ENCODE data around the gene EIF5A.

Gene EIF5A

DNA sequence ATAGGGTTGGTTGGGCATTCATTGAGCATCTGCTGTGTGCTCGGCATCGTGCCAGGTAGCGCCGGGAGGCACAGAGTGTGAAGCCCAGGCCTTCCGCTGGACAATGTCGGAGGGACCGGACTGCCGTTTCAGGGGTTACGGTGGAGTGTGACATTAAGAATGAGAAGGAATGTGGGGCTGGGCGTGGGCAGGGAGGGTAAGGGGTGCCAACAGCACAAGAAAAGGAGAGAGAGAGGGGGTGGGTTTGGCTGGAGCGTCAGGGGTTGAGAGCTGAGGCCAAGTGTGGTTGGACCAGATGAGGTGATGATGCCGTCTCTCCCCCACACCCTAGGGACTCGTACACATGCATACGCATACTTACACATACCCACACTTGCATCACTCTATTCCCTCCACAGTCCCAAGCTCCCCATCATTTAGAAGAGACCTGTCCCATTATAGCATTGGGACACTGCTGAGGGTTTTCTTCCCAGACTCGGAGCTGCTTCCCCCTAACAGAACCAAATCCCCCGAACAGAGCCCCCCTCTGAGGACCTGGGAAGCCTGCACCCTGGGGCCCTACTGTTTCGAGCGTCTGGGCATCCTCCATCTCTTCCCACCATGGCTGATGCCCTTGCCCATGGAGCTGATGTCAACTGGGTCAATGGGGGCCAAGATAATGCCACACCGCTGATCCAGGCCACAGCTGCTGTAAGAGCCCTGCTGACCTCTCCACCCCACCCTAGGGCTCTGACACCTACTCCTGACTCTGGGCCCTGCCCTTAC, 41.2 kb downstream of the EIF5A start:
- TF ChIP-seq, protein P1, sequence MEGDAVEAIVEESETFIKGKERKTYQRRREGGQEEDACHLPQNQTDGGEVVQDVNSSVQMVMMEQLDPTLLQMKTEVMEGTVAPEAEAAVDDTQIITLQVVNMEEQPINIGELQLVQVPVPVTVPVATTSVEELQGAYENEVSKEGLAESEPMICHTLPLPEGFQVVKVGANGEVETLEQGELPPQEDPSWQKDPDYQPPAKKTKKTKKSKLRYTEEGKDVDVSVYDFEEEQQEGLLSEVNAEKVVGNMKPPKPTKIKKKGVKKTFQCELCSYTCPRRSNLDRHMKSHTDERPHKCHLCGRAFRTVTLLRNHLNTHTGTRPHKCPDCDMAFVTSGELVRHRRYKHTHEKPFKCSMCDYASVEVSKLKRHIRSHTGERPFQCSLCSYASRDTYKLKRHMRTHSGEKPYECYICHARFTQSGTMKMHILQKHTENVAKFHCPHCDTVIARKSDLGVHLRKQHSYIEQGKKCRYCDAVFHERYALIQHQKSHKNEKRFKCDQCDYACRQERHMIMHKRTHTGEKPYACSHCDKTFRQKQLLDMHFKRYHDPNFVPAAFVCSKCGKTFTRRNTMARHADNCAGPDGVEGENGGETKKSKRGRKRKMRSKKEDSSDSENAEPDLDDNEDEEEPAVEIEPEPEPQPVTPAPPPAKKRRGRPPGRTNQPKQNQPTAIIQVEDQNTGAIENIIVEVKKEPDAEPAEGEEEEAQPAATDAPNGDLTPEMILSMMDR (conservative IDR thresholded peaks at IDR 0.05; ENCODE audit: low read length), result no peak

DNA sequence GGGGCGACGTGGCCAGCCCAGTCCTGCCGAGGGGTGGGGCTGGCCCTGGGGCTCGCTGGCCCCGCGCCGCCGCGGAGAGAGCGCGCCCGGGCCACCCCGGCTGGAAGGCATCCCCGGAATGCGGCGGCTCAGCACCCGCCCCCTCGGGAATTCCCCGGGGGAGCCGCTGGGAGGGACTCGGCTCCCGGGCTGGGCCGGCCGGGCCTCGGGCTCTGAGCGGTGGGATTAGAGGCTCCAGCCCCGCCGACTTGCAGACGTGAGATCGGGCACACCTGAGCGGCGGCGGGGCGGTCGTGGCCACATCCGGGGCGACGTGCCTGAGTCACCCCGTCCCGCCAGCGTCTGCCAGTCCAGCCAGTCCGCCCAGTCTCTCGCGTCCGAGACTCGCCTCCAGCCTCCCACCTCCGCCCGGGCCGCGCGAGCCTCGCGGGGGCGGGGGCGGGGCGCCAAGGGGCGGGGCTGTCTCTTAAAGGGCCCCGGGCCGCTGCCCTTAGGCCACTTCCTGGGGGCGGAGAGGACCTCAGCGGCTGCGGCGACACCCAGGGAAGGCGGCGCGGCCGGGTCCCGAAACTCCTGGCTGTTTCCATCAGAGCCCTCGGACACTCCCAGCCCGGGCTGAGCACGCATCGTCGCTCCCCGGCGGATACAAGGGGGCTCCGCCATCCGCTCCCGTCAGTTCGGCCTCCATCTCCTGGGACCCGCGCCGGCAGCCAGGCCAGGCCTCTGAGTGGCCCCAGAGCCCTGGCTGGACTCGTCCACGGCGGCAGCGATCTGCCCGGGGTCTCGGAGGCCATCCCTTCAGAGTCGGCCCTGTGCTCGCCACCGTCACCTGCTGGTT, 44.5 kb downstream of the EIF5A start, which contains the start of gene KCTD11:
TSS of gene KCTD11 (plus strand) at position 498 of the 838 bp plus-strand sequence.
- TF ChIP-seq, protein P1 (conservative IDR thresholded peaks at IDR 0.05; ENCODE audit: low read length), result no peak; the same call in 1 of the 2 replicates
- H3K4me3 ChIP-seq (ENCODE audit: low read length), result peak within 1 kb of the TSS; percentile 97
- peak; percentile 92 for DNase-seq (ENCODE audit: low read depth)

More for the DNA sequence above, 41.2 kb downstream of the EIF5A start:
- H3K4me3 ChIP-seq (ENCODE audit: low read length), result peak overlapping the region; percentile 15; the same call in 1 of the 2 replicates
- peak; percentile 82 for DNase-seq (ENCODE audit: low read depth)

DNA sequence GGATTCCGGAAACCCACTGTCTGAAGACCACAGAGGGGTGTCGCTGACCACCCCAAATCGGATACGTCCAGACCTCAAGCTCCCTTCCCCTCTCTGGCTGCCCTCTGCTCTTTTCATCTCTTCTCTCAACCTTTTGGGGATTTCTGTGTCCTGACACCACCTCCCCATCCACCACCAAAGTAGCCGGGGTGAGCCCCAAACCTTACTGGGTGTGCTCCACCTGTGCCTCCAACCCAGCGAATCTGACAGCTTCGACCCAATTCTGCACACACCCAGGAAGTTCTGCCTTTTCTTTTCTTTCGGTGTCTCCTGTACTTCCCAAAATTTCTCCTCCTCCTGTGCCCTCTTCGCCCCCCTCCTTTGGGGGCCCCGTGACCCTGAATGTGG, 45.1 kb downstream of the EIF5A start:
- peak overlapping the region; percentile 86 for H3K4me3 ChIP-seq (ENCODE audit: low read length)
- DNase-seq (ENCODE audit: low read depth), result no peak
- TF ChIP-seq, protein P1 (conservative IDR thresholded peaks at IDR 0.05; ENCODE audit: low read length), result peak; percentile 64; the same call in 1 of the 2 replicates

DNA sequence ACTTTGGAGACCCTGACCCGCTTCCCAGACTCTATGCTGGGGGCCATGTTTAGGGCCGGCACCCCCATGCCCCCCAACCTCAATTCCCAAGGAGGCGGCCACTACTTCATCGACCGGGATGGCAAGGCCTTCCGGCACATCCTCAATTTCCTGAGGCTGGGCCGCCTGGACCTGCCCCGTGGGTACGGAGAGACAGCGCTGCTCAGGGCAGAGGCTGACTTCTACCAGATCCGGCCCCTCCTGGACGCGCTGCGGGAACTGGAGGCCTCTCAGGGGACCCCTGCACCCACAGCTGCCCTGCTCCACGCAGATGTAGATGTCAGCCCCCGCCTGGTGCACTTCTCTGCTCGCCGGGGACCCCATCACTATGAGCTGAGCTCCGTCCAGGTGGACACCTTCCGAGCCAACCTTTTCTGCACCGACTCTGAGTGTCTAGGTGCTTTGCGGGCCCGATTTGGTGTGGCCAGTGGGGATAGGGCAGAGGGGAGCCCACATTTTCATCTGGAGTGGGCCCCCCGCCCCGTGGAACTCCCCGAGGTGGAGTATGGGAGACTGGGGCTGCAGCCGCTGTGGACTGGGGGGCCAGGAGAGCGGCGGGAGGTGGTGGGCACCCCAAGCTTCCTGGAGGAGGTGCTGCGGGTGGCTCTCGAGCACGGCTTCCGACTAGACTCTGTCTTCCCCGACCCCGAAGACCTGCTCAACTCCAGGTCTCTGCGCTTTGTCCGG, 45.6 kb downstream of the EIF5A start:
- TF ChIP-seq, protein P1 (conservative IDR thresholded peaks at IDR 0.05; ENCODE audit: low read length), result no peak
- no peak for DNase-seq (ENCODE audit: low read depth)
- peak overlapping the region; percentile 86 for H3K4me3 ChIP-seq (ENCODE audit: low read length)

DNA sequence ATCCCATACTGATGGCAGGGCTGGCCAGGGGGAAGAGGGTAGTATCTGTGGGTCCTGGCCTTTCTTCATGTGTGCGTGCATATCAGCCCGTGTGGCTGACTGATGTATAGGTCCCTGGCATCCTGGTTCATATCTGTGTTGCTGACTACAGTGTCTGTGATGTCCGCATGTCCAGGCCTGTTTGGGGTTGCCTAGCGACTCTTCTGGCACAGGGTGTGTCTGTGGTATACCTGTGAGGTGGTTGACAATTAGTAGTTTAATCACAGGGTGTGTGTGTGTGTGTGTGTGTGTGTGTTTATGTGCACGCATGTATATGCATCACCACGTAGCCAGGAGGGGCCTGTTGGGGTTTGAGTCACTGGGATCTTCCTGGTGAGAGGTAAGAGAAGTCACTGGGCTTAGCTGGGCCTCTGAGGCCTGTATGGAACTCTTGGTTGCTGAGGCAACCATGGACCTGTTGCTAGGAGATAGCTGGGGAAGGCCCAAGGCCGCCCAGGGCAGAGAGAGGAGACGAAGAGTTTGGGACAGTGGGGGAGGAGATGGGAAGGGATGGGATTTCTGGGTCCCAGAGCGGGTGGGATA, 46.9 kb downstream of the EIF5A start:
- TF ChIP-seq, protein P1 (conservative IDR thresholded peaks at IDR 0.05; ENCODE audit: low read length), result no peak
- DNase-seq (ENCODE audit: low read depth), result peak; percentile 49
- peak overlapping the region; percentile 86 for H3K4me3 ChIP-seq (ENCODE audit: low read length)

DNA sequence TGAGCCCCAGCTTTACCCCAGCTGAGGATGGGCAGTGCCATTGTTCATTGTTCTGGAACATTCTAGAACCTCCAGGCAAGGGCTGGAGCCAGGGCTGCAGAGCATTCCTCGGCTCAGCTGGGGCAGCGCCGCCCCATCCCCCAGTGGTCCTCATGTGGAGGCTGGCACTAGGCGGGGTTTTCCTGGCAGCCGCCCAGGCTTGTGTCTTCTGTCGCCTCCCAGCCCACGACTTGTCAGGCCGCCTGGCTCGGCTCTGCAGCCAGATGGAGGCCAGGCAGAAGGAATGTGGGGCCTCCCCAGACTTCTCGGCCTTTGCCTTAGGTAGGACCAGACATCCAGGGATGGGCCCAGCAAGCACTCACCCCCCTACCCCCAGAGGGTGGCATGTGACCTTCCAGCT, 47.6 kb downstream of the EIF5A start, which contains the start of gene TMEM95:
TSS of gene TMEM95 (plus strand) at position 104 of the 400 bp plus-strand sequence. CDS start at position 153, 49 bp downstream.
- TF ChIP-seq, protein P1 (conservative IDR thresholded peaks at IDR 0.05; ENCODE audit: low read length), result no peak
- H3K4me3 ChIP-seq (ENCODE audit: low read length), result peak within 1 kb of the TSS; percentile 86

More for the DNA sequence above, 47.6 kb downstream of the EIF5A start, which contains the start of gene TMEM95:
- DNase-seq (ENCODE audit: low read depth), result peak; percentile 53

All from AG10803 (cell line).